GM10266 (cell line): ENCODE results near the gene FOXL3.

ENCODE experiments used
- DNase-seq: peaks from one replicate; pipeline ENCODE4 v3.0.0; 2012; ENCODE audit errors: extremely low spot score
- CTCF ChIP-seq: IDR thresholded peaks from 2 replicates; pipeline ENCODE4 v1.5.1; 2012; ENCODE audit warnings: mild to moderate bottlenecking, low read depth; ENCODE audit not compliant: control insufficient read depth, insufficient read depth; ENCODE audit errors: missing control alignments

Gene FOXL3

GRCh38 chr7:303425-303824, 13.5 kb downstream of the FOXL3 start:
- DNase-seq, result no peak

GRCh38 chr7:303884-304573, 14.1 kb downstream of the FOXL3 start:
- DNase-seq, result no peak
- no peak for TF ChIP-seq CTCF

More at GRCh38 chr7:303425-303824, 13.5 kb downstream of the FOXL3 start:
- no peak for TF ChIP-seq CTCF

GRCh38 chr7:304574-305409, 14.8 kb downstream of the FOXL3 start:
- no peak for TF ChIP-seq CTCF
- DNase-seq, result no peak

DNA sequence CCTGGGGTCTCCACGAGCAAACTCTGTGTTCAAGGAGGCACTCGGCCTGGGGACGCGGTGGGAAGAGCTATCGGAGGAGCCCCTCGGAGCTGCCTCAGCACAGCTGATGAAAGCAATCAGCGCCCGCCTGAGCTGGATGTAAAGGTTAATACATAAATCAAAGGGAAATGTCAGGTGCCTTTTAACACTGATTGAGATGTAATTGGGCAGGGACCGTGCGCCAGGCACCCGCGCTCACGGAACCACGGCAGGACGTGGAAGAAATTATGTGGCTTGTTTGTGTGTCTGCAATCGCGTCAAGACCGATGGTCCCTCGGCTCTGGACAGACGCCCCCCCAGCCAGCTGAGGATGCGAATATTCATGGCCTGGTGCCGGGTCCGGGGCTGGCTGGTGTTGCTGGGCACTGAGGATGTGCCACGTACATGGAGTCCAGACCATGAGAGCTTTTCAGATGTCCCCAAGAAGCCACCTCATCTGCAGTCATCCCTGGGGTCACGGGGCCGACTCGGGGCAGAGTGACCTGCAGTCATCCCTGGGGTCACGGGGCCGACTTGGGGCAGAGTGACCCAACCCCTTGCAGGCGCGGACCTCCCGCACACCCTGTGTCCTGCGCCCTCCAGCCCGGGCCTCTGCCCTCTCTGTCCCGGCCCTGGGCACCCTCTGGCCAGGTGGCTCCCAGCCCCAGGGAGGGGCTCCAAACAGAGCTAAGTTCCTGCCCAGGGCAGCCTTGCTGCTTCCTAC, 15.6 kb downstream of the FOXL3 start:
- TF ChIP-seq CTCF, result no peak
- no peak for DNase-seq

GRCh38 chr7:307970-308369, 18.0 kb downstream of the FOXL3 start:
- TF ChIP-seq CTCF, result no peak
- DNase-seq, result no peak

- DNase-seq, result no peak
- no peak for TF ChIP-seq CTCF
These were observed 19.7 kb downstream of the FOXL3 start for GRCh38 chr7:309586-310228.
